Measurements from ENCODE around the gene KIAA1614.
"Not testable (repeated sequence)": the region's sequence is repeated elsewhere in the genome, so short reads cannot be mapped to it uniquely, and the experiment has no call there.

The KIAA1614 gene

GRCh38 chr1:180964595-180964994 lies 51.9 kb downstream of the KIAA1614 start:
- Histone ChIP-seq H3K9ac (ENCODE audit: low read depth, low read length) (no peak overlapping the region), H3K4me1 (ENCODE audit: insufficient read depth, low read length) (no peaks in the 10 kb centered on the region), H3K9me3 (ENCODE audit: control insufficient read depth, insufficient read depth, low read length) (no peaks in the 10 kb centered on the region; the same call in none of the 2 replicates), H3K36me3 (ENCODE audit: insufficient read depth, low read length) (no peaks in the 10 kb centered on the region; the same call in 1 of the 2 replicates)

- Histone ChIP-seq H3K36me3 (ENCODE audit: insufficient read depth, low read length) (peaks cover 1% of the 10 kb centered on the region), H3K9me3 (ENCODE audit: control insufficient read depth, insufficient read depth, low read length) (no peaks in the 10 kb centered on the region; the same call in none of the 2 replicates)
These were observed 53.6 kb downstream of the KIAA1614 start for GRCh38 chr1:180966312-180966711.

GRCh38 chr1:180966744-180967536 lies 54.2 kb downstream of the KIAA1614 start:
- Histone ChIP-seq H3K9ac (ENCODE audit: low read depth, low read length) (no peak overlapping the region), H3K9me3 (ENCODE audit: control insufficient read depth, insufficient read depth, low read length) (no peaks in the 10 kb centered on the region; the same call in 1 of the 2 replicates), H3K4me1 (ENCODE audit: insufficient read depth, low read length) (no peaks in the 10 kb centered on the region), H3K36me3 (ENCODE audit: insufficient read depth, low read length) (peaks cover 7% of the 10 kb centered on the region)

More at GRCh38 chr1:180966312-180966711, 53.6 kb downstream of the KIAA1614 start:
- H3K4me1 ChIP-seq (ENCODE audit: insufficient read depth, low read length) = no peaks in the 10 kb centered on the region
- H3K9ac ChIP-seq (ENCODE audit: low read depth, low read length) = no peak overlapping the region

GRCh38 chr1:180967558-180967957 lies 54.9 kb downstream of the KIAA1614 start:
- H3K36me3 ChIP-seq (ENCODE audit: insufficient read depth, low read length) = peaks cover 7% of the 10 kb centered on the region
- no peak overlapping the region for H3K9ac ChIP-seq (ENCODE audit: low read depth, low read length)
- H3K4me1 ChIP-seq (ENCODE audit: insufficient read depth, low read length) = no peaks in the 10 kb centered on the region
- no peaks in the 10 kb centered on the region for H3K9me3 ChIP-seq (ENCODE audit: control insufficient read depth, insufficient read depth, low read length)

- not testable (repeated sequence) for H3K4me1 ChIP-seq (ENCODE audit: insufficient read depth, low read length); H3K9me3 ChIP-seq (ENCODE audit: control insufficient read depth, insufficient read depth, low read length); H3K9ac ChIP-seq (ENCODE audit: low read depth, low read length); H3K36me3 ChIP-seq (ENCODE audit: insufficient read depth, low read length)
These were observed 56.1 kb downstream of the KIAA1614 start for GRCh38 chr1:180968834-180969233.

- Histone ChIP-seq H3K9ac (ENCODE audit: low read depth, low read length) (no peak overlapping the region), H3K36me3 (ENCODE audit: insufficient read depth, low read length) (peaks cover 7% of the 10 kb centered on the region), H3K4me1 (ENCODE audit: insufficient read depth, low read length) (no peaks in the 10 kb centered on the region), H3K9me3 (ENCODE audit: control insufficient read depth, insufficient read depth, low read length) (no peaks in the 10 kb centered on the region)
These were observed 56.7 kb downstream of the KIAA1614 start for GRCh38 chr1:180969434-180969833.

GRCh38 chr1:180970333-180971079 lies 57.8 kb downstream of the KIAA1614 start:
- H3K4me1 ChIP-seq (ENCODE audit: insufficient read depth, low read length) = no peaks in the 10 kb centered on the region

GRCh38 chr1:180971273-180971997 lies 58.7 kb downstream of the KIAA1614 start:
- H3K9ac ChIP-seq (ENCODE audit: low read depth, low read length) = no peak overlapping the region
- H3K9me3 ChIP-seq (ENCODE audit: control insufficient read depth, insufficient read depth, low read length) = no peaks in the 10 kb centered on the region
- no peaks in the 10 kb centered on the region for H3K4me1 ChIP-seq (ENCODE audit: insufficient read depth, low read length)
- peaks cover 14% of the 10 kb centered on the region for H3K36me3 ChIP-seq (ENCODE audit: insufficient read depth, low read length)

More at GRCh38 chr1:180970333-180971079, 57.8 kb downstream of the KIAA1614 start:
- H3K9me3 ChIP-seq (ENCODE audit: control insufficient read depth, insufficient read depth, low read length) = no peaks in the 10 kb centered on the region
- H3K9ac ChIP-seq (ENCODE audit: low read depth, low read length) = no peak overlapping the region
- peaks cover 10% of the 10 kb centered on the region for H3K36me3 ChIP-seq (ENCODE audit: insufficient read depth, low read length)

- Histone ChIP-seq H3K9me3 (ENCODE audit: control insufficient read depth, insufficient read depth, low read length) (no peaks in the 10 kb centered on the region), H3K36me3 (ENCODE audit: insufficient read depth, low read length) (peaks cover 21% of the 10 kb centered on the region), H3K4me1 (ENCODE audit: insufficient read depth, low read length) (no peaks in the 10 kb centered on the region), H3K9ac (ENCODE audit: low read depth, low read length) (no peak overlapping the region)
These were observed 60.7 kb downstream of the KIAA1614 start for GRCh38 chr1:180973369-180973768.

- Histone ChIP-seq H3K4me1 (ENCODE audit: insufficient read depth, low read length) (no peaks in the 10 kb centered on the region), H3K9ac (ENCODE audit: low read depth, low read length) (no peak overlapping the region), H3K36me3 (ENCODE audit: insufficient read depth, low read length) (peaks cover 21% of the 10 kb centered on the region), H3K9me3 (ENCODE audit: control insufficient read depth, insufficient read depth, low read length) (no peaks in the 10 kb centered on the region)
These were observed 61.5 kb downstream of the KIAA1614 start for GRCh38 chr1:180974236-180974635.

GRCh38 chr1:180975551-180975950 lies 62.9 kb downstream of the KIAA1614 start:
- H3K9me3 ChIP-seq (ENCODE audit: control insufficient read depth, insufficient read depth, low read length) = no peaks in the 10 kb centered on the region
- H3K4me1 ChIP-seq (ENCODE audit: insufficient read depth, low read length) = no peaks in the 10 kb centered on the region
- no peak overlapping the region for H3K9ac ChIP-seq (ENCODE audit: low read depth, low read length)
- H3K36me3 ChIP-seq (ENCODE audit: insufficient read depth, low read length) = peaks cover 21% of the 10 kb centered on the region

- H3K4me1 ChIP-seq (ENCODE audit: insufficient read depth, low read length) = no peaks in the 10 kb centered on the region
- H3K9ac ChIP-seq (ENCODE audit: low read depth, low read length) = no peak overlapping the region
- H3K9me3 ChIP-seq (ENCODE audit: control insufficient read depth, insufficient read depth, low read length) = no peaks in the 10 kb centered on the region
- peaks cover 21% of the 10 kb centered on the region for H3K36me3 ChIP-seq (ENCODE audit: insufficient read depth, low read length)
These were observed 63.5 kb downstream of the KIAA1614 start for GRCh38 chr1:180976191-180976590.

- no peaks in the 10 kb centered on the region for H3K9me3 ChIP-seq (ENCODE audit: control insufficient read depth, insufficient read depth, low read length)
- peaks cover 15% of the 10 kb centered on the region for H3K36me3 ChIP-seq (ENCODE audit: insufficient read depth, low read length)
- H3K4me1 ChIP-seq (ENCODE audit: insufficient read depth, low read length) = no peaks in the 10 kb centered on the region
- no peak overlapping the region for H3K9ac ChIP-seq (ENCODE audit: low read depth, low read length)
These were observed 64.1 kb downstream of the KIAA1614 start for GRCh38 chr1:180976732-180977357.

Measured in ES-I3 (cell line).